Right ventricle myocardium inferior (tissue), 1 donor: ENCODE results near the gene RSRC1. TPM values are rescaled to one million over a fixed set of nuclear protein-coding genes. Genes with fewer than 3 reads are reported as not detected.
"Not testable (repeated sequence)": the region's sequence is repeated elsewhere in the genome, so short reads cannot be mapped to it uniquely, and the experiment has no call there.

Experiments
- ATAC-seq: fragments of 200-7000 bp; cut with Tn5 transposase; one replicate; pipeline ENCODE4 v1.9.1; 2020; ENCODE audit warnings: mild to moderate bottlenecking, moderate library complexity
- DNase-seq: peaks from one replicate; pipeline ENCODE4 v3.0.0; 2021; ENCODE audit errors: missing footprints
- intact Hi-C: fragments of 100-400 bp; cut with DNase I; formaldehyde crosslinking; loops from one replicate; pipeline ENCODE4 v1.11.0; 2022
- total RNA-seq: library from RNA; stranded (reverse); fragmentation: NEBNext Ultra II Directional; extraction: Animal tissue kit (Norgen Biotek cat#: 25700); gene quantifications from one replicate; pipeline ENCODE4 v1.2.1, GENCODE V29; 2021
- donor health status: DM: no; HTN: yes; CAD: no; lungs with severe emphysema.

The RSRC1 gene
- total RNA-seq, 1 donor from 2014 or later, result 22.9 TPM

- ATAC-seq, result no peak
- DNase-seq, result no peak
- intact Hi-C loops, result no loop called here
Measured at GRCh38 chr3:158355623-158356588, 246.0 kb downstream of the RSRC1 start.

GRCh38 chr3:158359339-158359738 lies 249.4 kb downstream of the RSRC1 start:
- ATAC-seq (no peak), DNase-seq (no peak)
- intact Hi-C loops, result no loop called here

GRCh38 chr3:158360756-158361448 lies 251.0 kb downstream of the RSRC1 start:
- ATAC-seq (no peak), DNase-seq (no peak)
- intact Hi-C loops, result no loop called here

- DNase-seq, result no peak
- intact Hi-C loops, result no loop called here
- no peak for ATAC-seq
Measured at GRCh38 chr3:158368271-158368670, 258.4 kb downstream of the RSRC1 start.

- no peak for ATAC-seq
- intact Hi-C loops, result no loop called here
- DNase-seq, result no peak
Measured at GRCh38 chr3:158369279-158369678, 259.4 kb downstream of the RSRC1 start.

- DNase-seq, result no peak
- ATAC-seq, result no peak
- intact Hi-C loops, result no loop called here
Measured at GRCh38 chr3:158379517-158379916, 269.6 kb downstream of the RSRC1 start.

GRCh38 chr3:158381262-158381868 lies 271.5 kb downstream of the RSRC1 start:
- DNase-seq (no peak), ATAC-seq (no peak)
- intact Hi-C loops, result no loop called here

GRCh38 chr3:158382479-158382878 lies 272.6 kb downstream of the RSRC1 start:
- intact Hi-C loops, result no loop called here
- no peak for ATAC-seq
- no peak for DNase-seq

- intact Hi-C loops, result no loop called here
- ATAC-seq, result no peak
- DNase-seq, result no peak
Measured at GRCh38 chr3:158384019-158384418, 274.1 kb downstream of the RSRC1 start.

- intact Hi-C loops, result no loop called here
- ATAC-seq (no peak), DNase-seq (no peak)
Measured at GRCh38 chr3:158395421-158395820, 285.5 kb downstream of the RSRC1 start.

GRCh38 chr3:158402590-158402989 lies 292.7 kb downstream of the RSRC1 start:
- ATAC-seq (no peak), DNase-seq (no peak)
- intact Hi-C loops, result no loop called here

- ATAC-seq (no peak), DNase-seq (no peak)
- intact Hi-C loops, result no loop called here
Measured at GRCh38 chr3:158403013-158403412, 293.1 kb downstream of the RSRC1 start.

GRCh38 chr3:158404131-158404718 lies 294.3 kb downstream of the RSRC1 start:
- intact Hi-C loops, result no loop called here
- no peak for ATAC-seq
- DNase-seq, result no peak

GRCh38 chr3:158405507-158405906 lies 295.6 kb downstream of the RSRC1 start:
- intact Hi-C loops, result no loop called here
- no peak for DNase-seq
- no peak for ATAC-seq

GRCh38 chr3:158407844-158408517 lies 298.1 kb downstream of the RSRC1 start:
- DNase-seq (no peak), ATAC-seq (no peak)

GRCh38 chr3:158408518-158408897 lies 298.6 kb downstream of the RSRC1 start:
- intact Hi-C loops, ATAC-seq, DNase-seq: not testable (repeated sequence)

More at GRCh38 chr3:158407844-158408517, 298.1 kb downstream of the RSRC1 start:
- intact Hi-C loops, result no loop called here

- ATAC-seq (no peak), DNase-seq (no peak)
- intact Hi-C loops, result no loop called here
Measured at GRCh38 chr3:158418035-158418434, 308.1 kb downstream of the RSRC1 start.

GRCh38 chr3:158419820-158420653 lies 310.1 kb downstream of the RSRC1 start:
- DNase-seq (no peak), ATAC-seq (no peak)
- intact Hi-C loops, result no loop called here
